Cardiac fibroblast (primary cell): Measurements from ENCODE around the gene KIF1A.

ENCODE experiments used
- DNase-seq, 2 donors: peaks; one replicate each; pipeline versions ENCODE4 v3.0.0 to v3.0.0-alpha.2; 2010; ENCODE audit warnings: low read depth in 2 of 2
- H3K4me3 ChIP-seq, 2 donors: replicated peaks in 1 of 2; 1 replicate in 1 of 2; 2 replicates in 1 of 2; pipeline ENCODE4 v1.5.1; 2011; ENCODE audit warnings: low read depth in 2 of 2, low read length in 2 of 2, mild to moderate bottlenecking in 2 of 2, moderate library complexity in 1 of 2
- CTCF ChIP-seq: IDR thresholded peaks from one replicate; pipeline ENCODE4 v1.5.1; 2011; ENCODE audit warnings: low read depth, mild to moderate bottlenecking, low read length, inconsistent platforms

The KIF1A gene

GRCh38 chr2:240708457-240708856, 111.6 kb downstream of the KIF1A start:
- H3K4me3 ChIP-seq, result no peak overlapping the region
- TF ChIP-seq CTCF, result no peak
- DNase-seq, result no peak

GRCh38 chr2:240707821-240708220, 112.2 kb downstream of the KIF1A start:
- TF ChIP-seq CTCF, result no peak
- H3K4me3 ChIP-seq, result no peak overlapping the region
- DNase-seq, result no peak

- no peak for DNase-seq
- no peak overlapping the region for H3K4me3 ChIP-seq
- no peak for TF ChIP-seq CTCF
These were observed 112.8 kb downstream of the KIF1A start for GRCh38 chr2:240707043-240707756.

DNA sequence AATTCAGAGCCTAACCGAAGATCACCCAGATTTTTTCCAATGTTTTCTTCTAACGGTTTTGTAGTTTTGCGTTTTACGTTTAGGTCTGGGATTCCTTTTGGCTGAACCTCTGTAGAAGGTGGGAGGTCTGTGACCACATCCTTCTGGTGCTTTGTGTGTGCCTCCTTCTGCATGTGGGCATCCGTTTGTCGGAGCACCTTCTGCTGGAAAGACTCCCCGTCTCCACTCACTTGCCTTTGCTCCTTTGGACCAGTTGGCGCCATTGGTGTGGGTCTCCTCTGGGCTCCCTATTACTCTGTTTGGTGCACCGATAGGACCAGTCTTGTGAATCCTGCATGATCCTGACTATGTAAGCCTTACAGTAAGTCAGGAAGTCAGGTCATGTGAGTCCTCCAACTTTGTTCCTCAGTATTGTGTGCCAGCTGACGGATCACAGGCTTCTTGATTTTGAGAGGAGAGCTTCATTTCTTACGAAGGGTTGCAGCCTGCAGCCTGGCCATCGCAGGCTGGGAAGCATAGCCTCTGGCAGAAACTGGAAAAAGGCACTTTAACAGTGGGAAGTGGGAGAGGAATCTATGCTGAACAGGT, 114.7 kb downstream of the KIF1A start:
- TF ChIP-seq CTCF, result no peak
- H3K4me3 ChIP-seq, result no peak overlapping the region
- no peak for DNase-seq

DNA sequence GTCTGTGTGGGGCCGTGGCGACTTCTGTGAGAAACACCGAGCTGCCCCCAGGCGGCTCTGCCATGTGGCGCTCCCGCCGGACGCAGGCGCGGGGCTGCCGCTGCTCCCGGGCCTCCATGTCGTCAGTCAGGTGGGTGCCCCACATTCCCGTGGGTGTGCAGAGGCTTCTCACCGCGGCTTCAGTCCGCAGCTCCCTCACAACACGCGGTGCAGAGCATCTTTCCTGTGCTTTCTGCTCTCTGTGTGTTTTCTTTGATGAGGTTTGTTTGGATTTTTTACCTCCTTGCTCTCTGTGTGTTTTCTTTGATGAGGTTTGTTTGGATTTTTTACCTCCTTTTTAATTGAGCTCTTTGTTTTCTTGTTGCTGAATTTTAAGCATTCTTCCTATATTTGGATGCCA, 115.4 kb downstream of the KIF1A start:
- no peak for DNase-seq
- no peak for TF ChIP-seq CTCF
- H3K4me3 ChIP-seq, result no peak overlapping the region

DNA sequence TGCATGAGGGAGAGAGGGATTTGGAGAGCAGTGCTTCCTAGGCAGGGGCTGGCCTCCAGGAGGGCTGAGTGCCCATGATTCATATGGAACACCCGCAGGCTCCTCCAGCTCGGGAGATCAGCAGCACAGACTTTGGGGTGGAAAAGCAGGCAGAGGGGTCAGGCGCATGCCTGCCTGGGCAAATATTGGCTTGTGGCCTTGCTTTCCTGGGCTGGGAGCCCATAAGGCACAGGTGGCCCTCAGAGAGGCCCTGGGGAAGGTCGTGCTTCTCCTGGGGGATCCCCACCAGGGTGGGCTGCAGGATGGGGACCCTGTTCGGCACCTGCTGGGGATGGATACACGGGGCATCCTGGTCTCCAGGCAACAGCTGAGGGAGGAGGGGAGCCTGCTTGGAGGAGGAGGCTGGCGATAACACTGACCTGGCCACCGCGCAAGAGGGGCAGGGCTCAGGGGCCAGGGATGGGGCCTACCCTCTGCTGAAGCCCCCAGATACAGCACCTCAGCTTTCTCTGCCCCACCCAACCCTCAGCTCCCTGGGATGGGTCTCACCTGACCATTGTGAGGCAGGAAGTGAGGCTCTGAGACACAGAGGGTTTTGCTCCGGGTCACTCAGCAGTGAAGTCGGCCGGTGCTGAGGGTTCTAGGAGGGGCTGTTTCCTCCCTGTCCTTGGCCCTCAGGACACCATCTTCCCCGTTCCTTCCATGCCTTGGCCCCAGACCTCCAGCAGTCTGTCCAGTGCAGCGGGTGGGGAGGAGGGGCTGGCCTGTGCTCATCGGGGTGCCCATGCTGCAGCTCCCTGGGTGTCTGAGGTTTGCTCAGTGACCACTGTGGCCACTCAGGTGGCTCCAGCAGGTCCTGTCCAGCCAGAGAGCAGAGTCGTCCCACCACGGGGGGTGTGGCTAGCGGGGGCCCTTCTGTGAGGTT, 116.3 kb downstream of the KIF1A start:
- no peak for DNase-seq
- TF ChIP-seq CTCF, result no peak
- no peak overlapping the region for H3K4me3 ChIP-seq
